Trophoblast cell (in vitro differentiated cells and primary cell): ENCODE measurements around the gene SOX6.

Experiments
- DNase-seq, 2 donors: peaks; one replicate each; pipeline ENCODE4 v3.0.0-alpha.2; 2016
- H2AFZ ChIP-seq: 2 replicates; pipeline ENCODE4 v1.6.1; 2013; ENCODE audit warnings: low read length, moderate library complexity, mild to moderate bottlenecking; ENCODE audit not compliant: insufficient read depth, poor library complexity
- H2AK5ac ChIP-seq: 2 replicates; pipeline ENCODE4 v1.6.1; 2013; ENCODE audit warnings: mild to moderate bottlenecking, low read length
- H2BK120ac ChIP-seq: 2 replicates; pipeline ENCODE4 v1.6.1; 2013; ENCODE audit warnings: low read length, mild to moderate bottlenecking, moderate library complexity; ENCODE audit not compliant: insufficient read depth, poor library complexity
- H2BK12ac ChIP-seq: 2 replicates; pipeline ENCODE4 v1.6.1; 2013; ENCODE audit warnings: mild to moderate bottlenecking, low read length, moderate library complexity
- H2BK5ac ChIP-seq: 2 replicates; pipeline ENCODE4 v1.6.1; 2013; ENCODE audit warnings: low read length, low read depth, moderate library complexity, mild to moderate bottlenecking; ENCODE audit not compliant: poor library complexity
- H3K14ac ChIP-seq: 2 replicates; pipeline ENCODE4 v1.6.1; 2013; ENCODE audit warnings: mild to moderate bottlenecking, low read length
- H3K18ac ChIP-seq: 2 replicates; pipeline ENCODE4 v1.6.1; 2013; ENCODE audit warnings: mild to moderate bottlenecking, low read length
- H3K23ac ChIP-seq: 2 replicates; pipeline ENCODE4 v1.6.1; 2013; ENCODE audit warnings: low read length
- H3K27ac ChIP-seq: 2 replicates; pipeline ENCODE4 v1.5.1; 2013; ENCODE audit warnings: low read depth, mild to moderate bottlenecking, inconsistent platforms, low read length, moderate library complexity
- H3K27me3 ChIP-seq: 2 replicates; pipeline ENCODE4 v1.6.1; 2013; ENCODE audit warnings: inconsistent platforms, mild to moderate bottlenecking, low read length, moderate library complexity; ENCODE audit not compliant: insufficient read depth
- H3K36me3 ChIP-seq, 2 experiments: 1 replicate in 1 of 2; 2 replicates in 1 of 2; pipeline ENCODE4 v1.6.1; 2013; ENCODE audit warnings: low read length in 2 of 2, mild to moderate bottlenecking in 2 of 2, moderate library complexity in 1 of 2; ENCODE audit not compliant: insufficient read depth in 2 of 2, control insufficient read depth in 1 of 2
- H3K4ac ChIP-seq: 2 replicates; pipeline ENCODE4 v1.6.1; 2013; ENCODE audit warnings: low read depth, mild to moderate bottlenecking, low read length, moderate library complexity
- H3K4me1 ChIP-seq, 2 experiments: 1 replicate in 1 of 2; 2 replicates in 1 of 2; pipeline ENCODE4 v1.6.1; 2013; ENCODE audit warnings: low read length in 2 of 2, mild to moderate bottlenecking in 2 of 2, moderate library complexity in 1 of 2; ENCODE audit not compliant: insufficient read depth in 2 of 2, control insufficient read depth in 1 of 2
- H3K4me2 ChIP-seq: 2 replicates; pipeline ENCODE4 v1.6.1; 2013; ENCODE audit warnings: inconsistent platforms, mild to moderate bottlenecking, low read length, moderate library complexity
- H3K4me3 ChIP-seq: 2 replicates; pipeline ENCODE4 v1.5.1; 2013; ENCODE audit warnings: mild to moderate bottlenecking, low read depth, low read length, inconsistent platforms
- H3K79me1 ChIP-seq: one replicate; pipeline ENCODE4 v1.6.1; 2013; ENCODE audit warnings: low read length
- H3K79me2 ChIP-seq: 2 replicates; pipeline ENCODE4 v1.6.1; 2013; ENCODE audit warnings: low read length, mild to moderate bottlenecking; ENCODE audit not compliant: control insufficient read depth, insufficient read depth, poor library complexity
- H3K9ac ChIP-seq: 2 replicates; pipeline ENCODE4 v1.6.1; 2013; ENCODE audit warnings: mild to moderate bottlenecking, low read length
- H3K9me3 ChIP-seq: 2 replicates; pipeline ENCODE4 v1.6.1; 2013; ENCODE audit warnings: low read depth, mild to moderate bottlenecking, control low read depth, inconsistent platforms, low read length; ENCODE audit not compliant: insufficient read depth
- H4K12ac ChIP-seq: 2 replicates; pipeline ENCODE4 v1.6.1; 2013; ENCODE audit warnings: low read depth, mild to moderate bottlenecking, low read length, moderate library complexity
- H4K8ac ChIP-seq: 2 replicates; pipeline ENCODE4 v1.6.1; 2013; ENCODE audit warnings: low read depth, mild to moderate bottlenecking, low read length, moderate library complexity
- H4K91ac ChIP-seq: one replicate; pipeline ENCODE4 v1.6.1; 2013; ENCODE audit warnings: low read depth, mild to moderate bottlenecking, low read length, moderate library complexity
- WGBS: extraction: QIAGEN DNeasy Blood & Tissue Kit; methylation state at CpG from one replicate; pipeline ENCODE4 v1.1.7; 2013; ENCODE audit warnings: missing lambda C conversion rate; ENCODE audit not compliant: insufficient read length, insufficient coverage; ENCODE audit errors: extremely low coverage; 5-methylcytosine and 5-hydroxymethylcytosine counted together

The SOX6 gene

DNA sequence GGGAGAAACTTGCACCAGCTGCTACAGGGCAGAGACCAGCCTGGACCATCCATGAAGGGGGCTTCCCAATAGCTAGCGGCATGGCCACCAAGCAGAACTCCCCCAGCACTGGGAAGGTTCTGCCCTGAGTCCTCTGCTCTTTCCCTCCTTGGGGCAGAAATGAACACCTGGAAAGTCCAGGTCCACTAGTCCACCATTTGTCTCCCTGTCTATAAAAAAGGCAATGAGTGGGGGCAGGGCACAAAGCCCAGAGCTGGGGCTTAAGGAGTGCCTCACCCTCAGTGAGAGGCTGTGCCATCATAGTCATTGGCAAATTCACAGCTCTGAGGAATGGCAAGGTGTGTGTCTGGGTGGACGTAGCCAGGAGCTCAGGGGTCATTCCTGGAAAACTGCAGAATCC, 420.3 kb downstream of the SOX6 start:
- no peak overlapping the region for H2AFZ ChIP-seq
- H3K23ac ChIP-seq: no peak overlapping the region
- H3K27me3 ChIP-seq: no peaks in the 10 kb centered on the region
- no peak overlapping the region for H2BK5ac ChIP-seq
- no peaks in the 10 kb centered on the region for H3K79me1 ChIP-seq
- H4K8ac ChIP-seq: no peak overlapping the region
- H3K14ac ChIP-seq: no peak overlapping the region
- no peaks in the 10 kb centered on the region for H3K9me3 ChIP-seq
- DNase-seq: no peak
- no peaks in the 10 kb centered on the region for H3K79me2 ChIP-seq
- WGBS: no CpG with 5 or more reads among the region's 2 CpGs
- H2BK12ac ChIP-seq: no peak overlapping the region
- no peak overlapping the region for H4K91ac ChIP-seq
- no peak overlapping the region for H3K18ac ChIP-seq
- H3K4ac ChIP-seq: no peak overlapping the region
- H2BK120ac ChIP-seq: no peak overlapping the region
- no peak overlapping the region for H3K4me3 ChIP-seq
- no peak overlapping the region for H3K27ac ChIP-seq
- no peak overlapping the region for H3K4me2 ChIP-seq
- no peaks in the 10 kb centered on the region for H3K4me1 ChIP-seq
- no peak overlapping the region for H4K12ac ChIP-seq
- H3K9ac ChIP-seq: no peak overlapping the region
- no peaks in the 10 kb centered on the region for H3K36me3 ChIP-seq
- H2AK5ac ChIP-seq: peak overlapping the region; percentile 24

DNA sequence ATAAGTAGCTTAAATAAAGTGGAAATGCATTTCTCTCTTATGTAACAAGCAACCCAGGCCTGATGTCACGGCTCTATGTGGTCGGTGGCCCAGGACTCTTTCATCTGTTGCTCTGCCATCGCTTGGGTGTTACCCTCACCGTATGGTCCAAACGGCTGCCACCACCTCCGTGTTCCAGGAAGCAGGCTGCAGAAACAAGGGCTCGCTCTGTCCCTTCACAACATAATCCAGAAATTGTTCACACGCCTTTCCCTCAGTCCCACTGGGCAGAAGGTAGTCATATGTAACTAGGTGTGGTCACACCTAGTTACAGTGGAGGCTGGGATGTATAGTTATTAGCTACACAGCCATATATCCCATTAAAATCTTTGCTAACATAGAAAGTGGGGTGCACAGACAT, 421.0 kb downstream of the SOX6 start:
- no peak overlapping the region for H3K4ac ChIP-seq
- H3K9ac ChIP-seq: no peak overlapping the region
- H3K27ac ChIP-seq: no peak overlapping the region
- no CpG with 5 or more reads among the region's 8 CpGs for WGBS
- no peak for DNase-seq
- no peak overlapping the region for H3K4me2 ChIP-seq
- no peaks in the 10 kb centered on the region for H3K9me3 ChIP-seq
- no peak overlapping the region for H4K8ac ChIP-seq
- no peak overlapping the region for H2AFZ ChIP-seq
- no peaks in the 10 kb centered on the region for H3K27me3 ChIP-seq
- no peak overlapping the region for H2BK120ac ChIP-seq
- no peak overlapping the region for H2BK12ac ChIP-seq
- H3K23ac ChIP-seq: no peak overlapping the region
- no peaks in the 10 kb centered on the region for H3K79me1 ChIP-seq
- no peaks in the 10 kb centered on the region for H3K36me3 ChIP-seq
- no peak overlapping the region for H2BK5ac ChIP-seq
- H3K4me1 ChIP-seq: no peaks in the 10 kb centered on the region
- H3K4me3 ChIP-seq: no peak overlapping the region
- no peak overlapping the region for H3K14ac ChIP-seq
- H4K12ac ChIP-seq: no peak overlapping the region
- H4K91ac ChIP-seq: no peak overlapping the region
- no peak overlapping the region for H3K18ac ChIP-seq
- no peak overlapping the region for H2AK5ac ChIP-seq
- no peaks in the 10 kb centered on the region for H3K79me2 ChIP-seq

DNA sequence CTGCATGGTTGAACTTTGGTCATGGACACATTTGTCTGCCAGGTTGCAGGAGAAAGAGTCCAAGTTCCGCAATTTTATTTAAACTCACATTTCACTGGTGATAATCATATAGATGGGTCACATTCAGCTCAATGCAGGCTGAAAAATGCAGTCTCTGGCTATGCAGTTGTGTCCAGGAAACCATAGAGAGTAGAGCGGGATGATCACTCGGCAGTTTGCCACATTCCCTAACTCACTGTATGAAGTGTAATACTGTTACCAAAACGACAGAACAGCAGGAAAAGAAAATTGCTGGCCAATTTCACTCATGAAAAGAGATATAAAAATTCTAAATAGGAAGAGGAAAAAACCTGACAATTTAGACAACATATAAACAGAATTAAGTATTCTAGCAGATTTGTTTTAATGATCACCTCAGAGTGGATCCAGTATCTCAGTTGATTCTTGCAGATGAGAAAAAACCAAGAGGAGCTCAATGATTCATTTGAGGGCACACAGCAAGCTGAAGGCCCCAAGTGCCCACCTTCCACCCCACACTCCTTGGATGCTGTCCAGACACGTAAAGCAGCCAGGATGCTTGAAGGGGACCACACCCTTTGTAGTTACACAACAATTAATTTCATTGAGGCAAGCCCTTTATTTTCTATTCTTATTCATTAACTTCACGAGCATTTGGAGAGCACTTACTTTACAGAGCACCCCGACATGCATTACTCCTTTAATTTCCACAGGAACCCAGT, 422.3 kb downstream of the SOX6 start:
- Histone ChIP-seq H4K91ac (no peak overlapping the region), H2BK120ac (no peak overlapping the region), H3K4ac (no peak overlapping the region), H3K27ac (no peak overlapping the region), H3K23ac (no peak overlapping the region), H2BK5ac (no peak overlapping the region), H4K8ac (no peak overlapping the region), H2AK5ac (no peak overlapping the region), H3K79me2 (no peaks in the 10 kb centered on the region), H3K9me3 (no peaks in the 10 kb centered on the region), H3K4me2 (no peak overlapping the region), H3K14ac (no peak overlapping the region), H3K4me1 (no peaks in the 10 kb centered on the region), H4K12ac (no peak overlapping the region), H3K36me3 (no peaks in the 10 kb centered on the region), H3K9ac (no peak overlapping the region), H2BK12ac (no peak overlapping the region), H3K79me1 (no peaks in the 10 kb centered on the region), H3K27me3 (no peaks in the 10 kb centered on the region), H2AFZ (no peak overlapping the region), H3K18ac (no peak overlapping the region), H3K4me3 (no peak overlapping the region)
- no peak for DNase-seq
- no CpG with 5 or more reads among the region's 7 CpGs for WGBS

DNA sequence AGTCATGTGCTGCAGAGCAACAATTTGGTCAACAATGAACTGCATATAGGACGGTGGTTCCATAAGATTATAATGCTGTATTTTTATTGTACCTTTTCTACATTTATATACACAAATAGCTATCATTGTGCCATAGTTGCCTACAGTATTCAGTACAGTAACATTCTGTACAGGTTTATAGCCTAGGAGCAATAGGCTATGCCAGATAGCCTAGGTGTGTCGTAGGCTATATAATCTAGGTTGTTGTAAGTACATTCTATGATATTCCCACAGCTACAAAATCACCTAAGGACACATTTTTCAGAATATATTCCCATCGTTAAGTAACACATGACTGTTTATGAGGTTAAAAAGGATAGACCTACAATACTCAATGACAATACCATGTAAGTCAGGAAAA, 423.9 kb downstream of the SOX6 start:
- no CpG with 5 or more reads among the region's 3 CpGs for WGBS

More for the DNA sequence above, 423.9 kb downstream of the SOX6 start:
- Histone ChIP-seq H3K27me3 (no peaks in the 10 kb centered on the region), H3K27ac (no peak overlapping the region), H3K79me1 (no peaks in the 10 kb centered on the region), H2AFZ (no peak overlapping the region), H4K91ac (no peak overlapping the region), H3K9me3 (no peaks in the 10 kb centered on the region), H3K36me3 (no peaks in the 10 kb centered on the region), H2BK12ac (no peak overlapping the region), H2AK5ac (no peak overlapping the region), H2BK5ac (no peak overlapping the region), H3K18ac (no peak overlapping the region), H3K9ac (no peak overlapping the region), H3K4me2 (no peak overlapping the region), H4K12ac (no peak overlapping the region), H3K79me2 (no peaks in the 10 kb centered on the region), H3K4ac (no peak overlapping the region), H4K8ac (no peak overlapping the region), H3K4me1 (no peaks in the 10 kb centered on the region), H3K23ac (no peak overlapping the region), H2BK120ac (no peak overlapping the region), H3K4me3 (no peak overlapping the region), H3K14ac (no peak overlapping the region)
- DNase-seq: no peak
